ENCODE data around the gene ANKRD33B. TPM values are rescaled to one million over a fixed set of nuclear protein-coding genes. Genes with fewer than 3 reads are reported as not detected.
A peak's percentile ranks its signal among the peaks of the same experiment; 100 is the strongest.

The ANKRD33B gene
- total and polyA plus RNA-seq, 9 of the 15 experiments (the other 6 are each of a cell fraction or from before 2014, with no cell fraction given) = 0.10 to 1.7 (median 0.40) TPM

DNA sequence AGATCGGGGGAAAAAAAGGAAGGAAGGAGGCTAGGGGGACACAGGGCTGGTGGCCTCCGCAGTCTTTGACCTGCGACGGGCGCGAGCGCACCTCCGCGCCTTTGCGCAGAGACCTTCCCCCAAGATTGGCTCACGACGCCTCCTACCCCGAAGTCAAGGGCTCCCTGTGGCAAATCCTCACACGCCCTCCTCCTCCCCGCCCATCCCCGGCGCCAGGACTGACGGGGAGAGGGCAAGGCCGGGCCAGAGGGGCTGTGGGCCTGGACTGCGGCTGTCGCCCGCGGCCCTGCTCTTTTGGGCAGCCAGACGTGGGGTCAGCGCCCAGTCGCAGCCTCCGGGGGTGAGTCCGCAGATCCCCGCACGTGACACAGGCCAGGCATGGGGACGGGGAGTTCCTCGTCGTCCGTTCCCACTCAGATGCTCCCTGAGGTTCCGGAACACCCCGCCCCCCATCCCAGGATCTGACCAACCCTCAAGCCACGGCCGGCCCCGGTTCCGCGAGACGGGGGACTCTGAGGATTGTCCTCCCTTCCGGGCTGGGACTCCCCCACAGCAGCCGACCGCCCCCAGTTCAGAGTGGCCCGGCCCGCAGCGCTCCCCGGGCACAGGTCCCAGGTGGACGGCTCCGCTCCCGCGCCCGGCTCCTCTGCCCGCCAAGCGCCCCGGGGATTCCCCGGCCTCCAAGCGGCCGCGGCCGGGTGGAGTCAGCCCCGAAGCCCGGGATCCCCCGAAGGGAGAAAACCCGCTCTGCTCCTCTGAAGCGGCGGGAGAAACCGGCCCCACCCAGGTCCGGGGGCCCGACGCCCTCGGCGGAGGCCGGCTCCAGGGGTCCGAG is 543 bp upstream of the ANKRD33B start (continued):
- TF ChIP-seq, protein P1, sequence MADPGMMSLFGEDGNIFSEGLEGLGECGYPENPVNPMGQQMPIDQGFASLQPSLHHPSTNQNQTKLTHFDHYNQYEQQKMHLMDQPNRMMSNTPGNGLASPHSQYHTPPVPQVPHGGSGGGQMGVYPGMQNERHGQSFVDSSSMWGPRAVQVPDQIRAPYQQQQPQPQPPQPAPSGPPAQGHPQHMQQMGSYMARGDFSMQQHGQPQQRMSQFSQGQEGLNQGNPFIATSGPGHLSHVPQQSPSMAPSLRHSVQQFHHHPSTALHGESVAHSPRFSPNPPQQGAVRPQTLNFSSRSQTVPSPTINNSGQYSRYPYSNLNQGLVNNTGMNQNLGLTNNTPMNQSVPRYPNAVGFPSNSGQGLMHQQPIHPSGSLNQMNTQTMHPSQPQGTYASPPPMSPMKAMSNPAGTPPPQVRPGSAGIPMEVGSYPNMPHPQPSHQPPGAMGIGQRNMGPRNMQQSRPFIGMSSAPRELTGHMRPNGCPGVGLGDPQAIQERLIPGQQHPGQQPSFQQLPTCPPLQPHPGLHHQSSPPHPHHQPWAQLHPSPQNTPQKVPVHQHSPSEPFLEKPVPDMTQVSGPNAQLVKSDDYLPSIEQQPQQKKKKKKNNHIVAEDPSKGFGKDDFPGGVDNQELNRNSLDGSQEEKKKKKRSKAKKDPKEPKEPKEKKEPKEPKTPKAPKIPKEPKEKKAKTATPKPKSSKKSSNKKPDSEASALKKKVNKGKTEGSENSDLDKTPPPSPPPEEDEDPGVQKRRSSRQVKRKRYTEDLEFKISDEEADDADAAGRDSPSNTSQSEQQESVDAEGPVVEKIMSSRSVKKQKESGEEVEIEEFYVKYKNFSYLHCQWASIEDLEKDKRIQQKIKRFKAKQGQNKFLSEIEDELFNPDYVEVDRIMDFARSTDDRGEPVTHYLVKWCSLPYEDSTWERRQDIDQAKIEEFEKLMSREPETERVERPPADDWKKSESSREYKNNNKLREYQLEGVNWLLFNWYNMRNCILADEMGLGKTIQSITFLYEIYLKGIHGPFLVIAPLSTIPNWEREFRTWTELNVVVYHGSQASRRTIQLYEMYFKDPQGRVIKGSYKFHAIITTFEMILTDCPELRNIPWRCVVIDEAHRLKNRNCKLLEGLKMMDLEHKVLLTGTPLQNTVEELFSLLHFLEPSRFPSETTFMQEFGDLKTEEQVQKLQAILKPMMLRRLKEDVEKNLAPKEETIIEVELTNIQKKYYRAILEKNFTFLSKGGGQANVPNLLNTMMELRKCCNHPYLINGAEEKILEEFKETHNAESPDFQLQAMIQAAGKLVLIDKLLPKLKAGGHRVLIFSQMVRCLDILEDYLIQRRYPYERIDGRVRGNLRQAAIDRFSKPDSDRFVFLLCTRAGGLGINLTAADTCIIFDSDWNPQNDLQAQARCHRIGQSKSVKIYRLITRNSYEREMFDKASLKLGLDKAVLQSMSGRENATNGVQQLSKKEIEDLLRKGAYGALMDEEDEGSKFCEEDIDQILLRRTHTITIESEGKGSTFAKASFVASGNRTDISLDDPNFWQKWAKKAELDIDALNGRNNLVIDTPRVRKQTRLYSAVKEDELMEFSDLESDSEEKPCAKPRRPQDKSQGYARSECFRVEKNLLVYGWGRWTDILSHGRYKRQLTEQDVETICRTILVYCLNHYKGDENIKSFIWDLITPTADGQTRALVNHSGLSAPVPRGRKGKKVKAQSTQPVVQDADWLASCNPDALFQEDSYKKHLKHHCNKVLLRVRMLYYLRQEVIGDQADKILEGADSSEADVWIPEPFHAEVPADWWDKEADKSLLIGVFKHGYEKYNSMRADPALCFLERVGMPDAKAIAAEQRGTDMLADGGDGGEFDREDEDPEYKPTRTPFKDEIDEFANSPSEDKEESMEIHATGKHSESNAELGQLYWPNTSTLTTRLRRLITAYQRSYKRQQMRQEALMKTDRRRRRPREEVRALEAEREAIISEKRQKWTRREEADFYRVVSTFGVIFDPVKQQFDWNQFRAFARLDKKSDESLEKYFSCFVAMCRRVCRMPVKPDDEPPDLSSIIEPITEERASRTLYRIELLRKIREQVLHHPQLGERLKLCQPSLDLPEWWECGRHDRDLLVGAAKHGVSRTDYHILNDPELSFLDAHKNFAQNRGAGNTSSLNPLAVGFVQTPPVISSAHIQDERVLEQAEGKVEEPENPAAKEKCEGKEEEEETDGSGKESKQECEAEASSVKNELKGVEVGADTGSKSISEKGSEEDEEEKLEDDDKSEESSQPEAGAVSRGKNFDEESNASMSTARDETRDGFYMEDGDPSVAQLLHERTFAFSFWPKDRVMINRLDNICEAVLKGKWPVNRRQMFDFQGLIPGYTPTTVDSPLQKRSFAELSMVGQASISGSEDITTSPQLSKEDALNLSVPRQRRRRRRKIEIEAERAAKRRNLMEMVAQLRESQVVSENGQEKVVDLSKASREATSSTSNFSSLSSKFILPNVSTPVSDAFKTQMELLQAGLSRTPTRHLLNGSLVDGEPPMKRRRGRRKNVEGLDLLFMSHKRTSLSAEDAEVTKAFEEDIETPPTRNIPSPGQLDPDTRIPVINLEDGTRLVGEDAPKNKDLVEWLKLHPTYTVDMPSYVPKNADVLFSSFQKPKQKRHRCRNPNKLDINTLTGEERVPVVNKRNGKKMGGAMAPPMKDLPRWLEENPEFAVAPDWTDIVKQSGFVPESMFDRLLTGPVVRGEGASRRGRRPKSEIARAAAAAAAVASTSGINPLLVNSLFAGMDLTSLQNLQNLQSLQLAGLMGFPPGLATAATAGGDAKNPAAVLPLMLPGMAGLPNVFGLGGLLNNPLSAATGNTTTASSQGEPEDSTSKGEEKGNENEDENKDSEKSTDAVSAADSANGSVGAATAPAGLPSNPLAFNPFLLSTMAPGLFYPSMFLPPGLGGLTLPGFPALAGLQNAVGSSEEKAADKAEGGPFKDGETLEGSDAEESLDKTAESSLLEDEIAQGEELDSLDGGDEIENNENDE (IDR thresholded peaks at IDR 0.05; ENCODE audit: low read depth, low read length) = no peak
- TF ChIP-seq MAFF (IDR thresholded peaks at IDR 0.05; ENCODE audit: low read length) (no peak), L3MBTL2 (IDR thresholded peaks at IDR 0.05) (peak; percentile 26; the same call in 1 of the 2 replicates), KAT7 (CRISPR knock-in tag; IDR thresholded peaks at IDR 0.05; ENCODE audit: borderline replicate concordance) (0 out of 2 replicates have a peak, but pooled peaks have one; percentile 64), EGR1 (conservative IDR thresholded peaks at IDR 0.05) (0 out of 2 replicates have a peak, but pooled peaks have one; percentile 4), ZNF717 (CRISPR knock-in tag; IDR thresholded peaks at IDR 0.05) (no peak), ZNF143 (CRISPR knock-in tag; IDR thresholded peaks at IDR 0.05) (0 out of 2 replicates have a peak, but pooled peaks have one; percentile 37), SAFB (IDR thresholded peaks at IDR 0.05; ENCODE audit: borderline replicate concordance, low read depth, low read length) (0 out of 2 replicates have a peak, but pooled peaks have one; percentile 44), CSDE1 (IDR thresholded peaks at IDR 0.05) (no peak), FOXP1 (CRISPR knock-in tag; IDR thresholded peaks at IDR 0.05) (no peak), ZNF436 (CRISPR knock-in tag; IDR thresholded peaks at IDR 0.05) (no peak)
- TF ChIP-seq, protein P2, sequence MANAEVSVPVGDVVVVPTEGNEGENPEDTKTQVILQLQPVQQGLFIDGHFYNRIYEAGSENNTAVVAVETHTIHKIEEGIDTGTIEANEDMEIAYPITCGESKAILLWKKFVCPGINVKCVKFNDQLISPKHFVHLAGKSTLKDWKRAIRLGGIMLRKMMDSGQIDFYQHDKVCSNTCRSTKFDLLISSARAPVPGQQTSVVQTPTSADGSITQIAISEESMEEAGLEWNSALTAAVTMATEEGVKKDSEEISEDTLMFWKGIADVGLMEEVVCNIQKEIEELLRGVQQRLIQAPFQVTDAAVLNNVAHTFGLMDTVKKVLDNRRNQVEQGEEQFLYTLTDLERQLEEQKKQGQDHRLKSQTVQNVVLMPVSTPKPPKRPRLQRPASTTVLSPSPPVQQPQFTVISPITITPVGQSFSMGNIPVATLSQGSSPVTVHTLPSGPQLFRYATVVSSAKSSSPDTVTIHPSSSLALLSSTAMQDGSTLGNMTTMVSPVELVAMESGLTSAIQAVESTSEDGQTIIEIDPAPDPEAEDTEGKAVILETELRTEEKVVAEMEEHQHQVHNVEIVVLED (CRISPR knock-in tag; IDR thresholded peaks at IDR 0.05) = no peak
- TF ChIP-seq, protein P3, sequence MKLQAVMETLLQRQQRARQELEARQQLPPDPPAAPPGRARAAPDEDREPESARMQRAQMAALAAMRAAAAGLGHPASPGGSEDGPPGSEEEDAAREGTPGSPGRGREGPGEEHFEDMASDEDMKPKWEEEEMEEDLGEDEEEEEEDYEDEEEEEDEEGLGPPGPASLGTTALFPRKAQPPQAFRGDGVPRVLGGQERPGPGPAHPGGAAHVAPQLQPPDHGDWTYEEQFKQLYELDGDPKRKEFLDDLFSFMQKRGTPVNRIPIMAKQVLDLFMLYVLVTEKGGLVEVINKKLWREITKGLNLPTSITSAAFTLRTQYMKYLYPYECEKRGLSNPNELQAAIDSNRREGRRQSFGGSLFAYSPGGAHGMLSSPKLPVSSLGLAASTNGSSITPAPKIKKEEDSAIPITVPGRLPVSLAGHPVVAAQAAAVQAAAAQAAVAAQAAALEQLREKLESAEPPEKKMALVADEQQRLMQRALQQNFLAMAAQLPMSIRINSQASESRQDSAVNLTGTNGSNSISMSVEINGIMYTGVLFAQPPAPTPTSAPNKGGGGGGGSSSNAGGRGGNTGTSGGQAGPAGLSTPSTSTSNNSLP (IDR thresholded peaks at IDR 0.05; ENCODE audit: borderline replicate concordance, low read depth, low read length) = no peak

Measured in K562 (cell line).